GM21360 (cell line): ENCODE data around the gene GLT8D2.

Source experiments
- ATAC-seq: cut with Tn5 transposase; IDR thresholded peaks from one replicate; pipeline ENCODE4 v1.9.1; 2021; ENCODE audit warnings: mild to moderate bottlenecking, moderate library complexity; ENCODE audit not compliant: unreplicated experiment

GLT8D2 gene

GRCh38 chr12:103955811-103956508 lies 94.0 kb downstream of the GLT8D2 start:
- no peak for ATAC-seq

- ATAC-seq, result no peak
Observed at GRCh38 chr12:103952497-103952896, 97.5 kb downstream of the GLT8D2 start.

GRCh38 chr12:103948746-103949406 lies 101.1 kb downstream of the GLT8D2 start:
- no peak for ATAC-seq

GRCh38 chr12:103947871-103948555 lies 102.0 kb downstream of the GLT8D2 start:
- no peak for ATAC-seq

- no peak for ATAC-seq
Observed at GRCh38 chr12:103944964-103945363, 105.0 kb downstream of the GLT8D2 start.
